GM21619 (cell line): ENCODE data around the gene SEM1.
"Not testable (repeated sequence)": the region's sequence is repeated elsewhere in the genome, so short reads cannot be mapped to it uniquely, and the experiment has no call there.

Source experiments
- ATAC-seq: cut with Tn5 transposase; IDR thresholded peaks from one replicate; pipeline ENCODE4 v1.9.1; 2021; ENCODE audit not compliant: unreplicated experiment

Gene SEM1

GRCh38 chr7:96709381-96710228, at the start of gene SEM1:
TSS of gene SEM1 (minus strand) at chr7:96709846. CDS start at chr7:96709763, 83 bp downstream.
- ATAC-seq, result peak; percentile 86

- ATAC-seq, result not testable (repeated sequence)
Observed at GRCh38 chr7:96757880-96758279, 48.2 kb upstream of the SEM1 start.

GRCh38 chr7:96747418-96747940, 37.8 kb upstream of the SEM1 start:
- ATAC-seq, result no peak

GRCh38 chr7:96740130-96740529, 30.5 kb upstream of the SEM1 start:
- ATAC-seq, result no peak

- ATAC-seq, result no peak
Observed at GRCh38 chr7:96739609-96740008, 30.0 kb upstream of the SEM1 start.

- ATAC-seq, result no peak
Observed at GRCh38 chr7:96739167-96739566, 29.5 kb upstream of the SEM1 start.

- no peak for ATAC-seq
Observed at GRCh38 chr7:96738705-96739104, 29.1 kb upstream of the SEM1 start.

GRCh38 chr7:96737545-96738050, 28.0 kb upstream of the SEM1 start:
- no peak for ATAC-seq

- no peak for ATAC-seq
Observed at GRCh38 chr7:96734343-96734742, 24.7 kb upstream of the SEM1 start.

- ATAC-seq, result no peak
Observed at GRCh38 chr7:96729820-96730219, 20.2 kb upstream of the SEM1 start.

- no peak for ATAC-seq
Observed at GRCh38 chr7:96728139-96728538, 18.5 kb upstream of the SEM1 start.

GRCh38 chr7:96727534-96728088, 18.0 kb upstream of the SEM1 start:
- no peak for ATAC-seq

GRCh38 chr7:96723622-96724021, 14.0 kb upstream of the SEM1 start:
- ATAC-seq, result no peak

GRCh38 chr7:96722928-96723327, 13.3 kb upstream of the SEM1 start:
- ATAC-seq, result not testable (repeated sequence)

- ATAC-seq, result no peak
Observed at GRCh38 chr7:96720843-96721242, 11.2 kb upstream of the SEM1 start.

- ATAC-seq, result no peak
Observed at GRCh38 chr7:96719164-96719563, 9.5 kb upstream of the SEM1 start.

- ATAC-seq, result no peak
Observed at GRCh38 chr7:96718107-96719003, 8.7 kb upstream of the SEM1 start.

GRCh38 chr7:96713037-96713436, 3.4 kb upstream of the SEM1 start:
- no peak for ATAC-seq

- no peak for ATAC-seq
Observed at GRCh38 chr7:96710544-96710943, 898 bp upstream of the SEM1 start.

- ATAC-seq, result peak; percentile 9
Observed at GRCh38 chr7:96708872-96709271, 774 bp downstream of the SEM1 start.
